Transverse colon (tissue), 3 donors: Measurements from ENCODE around the gene JUN.

Experiments
- POLR2A ChIP-seq: fragments of 450-650 bp; IDR thresholded peaks from one replicate; pipeline ENCODE4 v1.6.1; 2016; ENCODE audit warnings: antibody characterized with exemption, mild to moderate bottlenecking, moderate library complexity
- POLR2AphosphoS5 ChIP-seq, 3 donors: sonication (generic); formaldehyde crosslinking; IDR thresholded peaks; one replicate each; pipeline ENCODE4 v1.6.1; 2016; ENCODE audit warnings: antibody characterized with exemption in 3 of 3

DNA sequence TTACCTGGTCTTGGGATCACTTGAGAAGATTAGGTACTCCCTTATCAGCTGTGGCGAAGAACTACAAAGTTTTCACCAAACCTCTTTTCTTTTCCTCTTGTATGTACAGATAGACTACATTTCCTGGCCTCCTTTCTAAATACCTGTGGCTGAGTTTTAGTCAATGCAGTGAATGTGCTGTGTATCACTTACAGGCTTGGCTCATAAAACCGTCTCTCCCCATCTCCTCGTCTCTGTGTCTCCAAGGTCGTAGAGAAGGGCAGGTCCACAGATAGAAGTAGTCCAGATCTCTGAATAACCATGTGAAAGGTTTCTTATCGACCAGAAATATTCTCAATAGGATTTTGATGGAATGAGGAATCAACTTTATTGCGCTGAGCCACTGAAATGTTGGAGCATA is 9.0 kb upstream of the JUN start:
- TF ChIP-seq POLR2AphosphoS5 (IDR thresholded peaks at IDR 0.05), result no peak
- TF ChIP-seq POLR2A, result no peak
